Psoas muscle (tissue), 8 donors: ENCODE measurements around the gene OCRL. TPM values are rescaled to one million over a fixed set of nuclear protein-coding genes. Genes with fewer than 3 reads are reported as not detected.

Experiments used
- ATAC-seq, 4 donors: fragments of 200-7000 bp; cut with Tn5 transposase; one replicate each; pipeline ENCODE4 v1.9.1; 2020; ENCODE audit warnings: moderate library complexity in 3 of 4, mild to moderate bottlenecking in 2 of 4
- DNase-seq, 2 donors: peaks; one replicate each; pipeline ENCODE4 v3.0.0-alpha.2; 2020
- H3K27ac ChIP-seq: fragments of 200-600 bp; one replicate; pipeline ENCODE4 v1.8.0; 2022
- H3K27me3 ChIP-seq, 3 donors: fragments of 200-600 bp in 1 of 3; one replicate each; pipeline versions ENCODE4 v1.6.1 to v1.8.0; 2013 to 2022; ENCODE audit warnings: low read length in 2 of 3, mild to moderate bottlenecking in 2 of 3, moderate library complexity in 1 of 3; ENCODE audit not compliant: insufficient read depth in 3 of 3
- H3K36me3 ChIP-seq, 2 donors: fragments of 200-600 bp in 1 of 2; one replicate each; pipeline versions ENCODE4 v1.6.1 to v1.8.0; 2013 to 2022; ENCODE audit warnings: low read depth in 1 of 2, mild to moderate bottlenecking in 1 of 2, moderate library complexity in 1 of 2; ENCODE audit not compliant: insufficient read depth in 1 of 2
- H3K4me1 ChIP-seq: fragments of 200-600 bp; one replicate; pipeline ENCODE4 v1.8.0; 2022
- H3K4me3 ChIP-seq: fragments of 200-600 bp; one replicate; pipeline ENCODE4 v1.8.0; 2022; ENCODE audit warnings: mild to moderate bottlenecking
- H3K9me3 ChIP-seq: fragments of 200-600 bp; one replicate; pipeline ENCODE4 v1.8.0; 2022
- WGBS, 3 donors: extraction: QIAGEN DNeasy Blood & Tissue Kit; methylation state at CpG; one replicate each; pipeline versions ENCODE4 v1.1.6 to v1.1.7; 2013; 5-methylcytosine and 5-hydroxymethylcytosine counted together
- intact Hi-C, 2 donors: fragments of 100-400 bp; cut with DNase I; formaldehyde crosslinking; loops; one replicate each; pipeline versions ENCODE4 v1.11.0 to v1.14.2; 2022
- polyA plus RNA-seq, 3 donors: library from polyadenylated mRNA; stranded (reverse); fragments of 200-250 nt; gene quantifications; one replicate each; pipeline ENCODE4 v1.2.3, GENCODE V29; 2013
- total RNA-seq, 4 donors: library from RNA; stranded (reverse); fragmentation: NEBNext Ultra II Directional in 2 of 4; extraction: Animal tissue kit (Norgen Biotek cat#: 25700) in 2 of 4; gene quantifications; one replicate each; pipeline versions ENCODE4 v1.2.1 to v1.2.4, GENCODE V29; 2021 to 2023
- TF ChIP-seq, protein P1 (sequence below): fragments of 200-600 bp; IDR thresholded peaks from one replicate; pipeline ENCODE4 v1.8.0; 2022; ENCODE audit warnings: antibody characterized with exemption
- donor health status: healthy with polysubstance abuse.
- donor health status: DM: no; HTN: no; CAD: no; lungs with moderate emphysema.
- donor health status: Bipolar disorder and iron deficiency.
- donor health status: healthy.
- donor health status: DM: yes; HTN: yes; CAD: no.
- donor health status: DM: no; HTN: no; CAD: no.
- donor health status: DM: no; HTN: no; CAD: no.
- donor health status: DM: yes; HTN: yes; CAD: no.

The OCRL gene
- total and polyA plus RNA-seq, 7 donors, result 5.1 to 14.8 (median 10.5) TPM

DNA sequence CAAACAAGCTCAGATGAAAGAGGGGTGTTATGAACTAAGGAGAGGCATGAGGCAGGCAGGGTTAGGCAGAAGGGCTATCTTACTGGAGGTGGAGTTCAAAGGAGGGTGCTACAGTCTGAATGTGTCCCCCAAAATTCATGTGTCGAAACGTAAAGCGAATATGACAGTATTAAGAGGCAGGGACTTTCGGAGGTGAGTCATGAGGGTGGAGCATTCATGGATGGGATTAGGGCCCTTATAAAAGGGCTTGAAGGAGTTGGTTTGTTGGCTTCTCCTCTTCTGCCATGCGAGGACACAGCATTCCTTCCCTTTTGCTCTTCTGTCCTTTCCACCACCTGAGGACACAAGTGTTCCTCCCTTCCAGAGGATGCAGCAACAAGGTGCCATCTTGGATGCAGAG, 91.8 kb downstream of the OCRL start:
- no peaks in the 10 kb centered on the region for H3K27me3 ChIP-seq
- 90 to 98% (median 91%) methylated on average over 5 of the region's 5 CpGs for WGBS, 3 donors
- H3K27ac ChIP-seq, result no peak overlapping the region
- no peaks in the 10 kb centered on the region for H3K4me1 ChIP-seq
- H3K4me3 ChIP-seq, result no peak overlapping the region
- H3K9me3 ChIP-seq, result no peaks in the 10 kb centered on the region
- no peak for ATAC-seq
- H3K36me3 ChIP-seq, result no peaks in the 10 kb centered on the region
- TF ChIP-seq, protein P1, sequence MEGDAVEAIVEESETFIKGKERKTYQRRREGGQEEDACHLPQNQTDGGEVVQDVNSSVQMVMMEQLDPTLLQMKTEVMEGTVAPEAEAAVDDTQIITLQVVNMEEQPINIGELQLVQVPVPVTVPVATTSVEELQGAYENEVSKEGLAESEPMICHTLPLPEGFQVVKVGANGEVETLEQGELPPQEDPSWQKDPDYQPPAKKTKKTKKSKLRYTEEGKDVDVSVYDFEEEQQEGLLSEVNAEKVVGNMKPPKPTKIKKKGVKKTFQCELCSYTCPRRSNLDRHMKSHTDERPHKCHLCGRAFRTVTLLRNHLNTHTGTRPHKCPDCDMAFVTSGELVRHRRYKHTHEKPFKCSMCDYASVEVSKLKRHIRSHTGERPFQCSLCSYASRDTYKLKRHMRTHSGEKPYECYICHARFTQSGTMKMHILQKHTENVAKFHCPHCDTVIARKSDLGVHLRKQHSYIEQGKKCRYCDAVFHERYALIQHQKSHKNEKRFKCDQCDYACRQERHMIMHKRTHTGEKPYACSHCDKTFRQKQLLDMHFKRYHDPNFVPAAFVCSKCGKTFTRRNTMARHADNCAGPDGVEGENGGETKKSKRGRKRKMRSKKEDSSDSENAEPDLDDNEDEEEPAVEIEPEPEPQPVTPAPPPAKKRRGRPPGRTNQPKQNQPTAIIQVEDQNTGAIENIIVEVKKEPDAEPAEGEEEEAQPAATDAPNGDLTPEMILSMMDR, result no peak
- DNase-seq, result no peak
- intact Hi-C loops, result loop anchor here in 1 of 2 donors (10.0 kb wide), 1 partner anchor 213 kb away; the partner anchor contains the start of gene ZDHHC9

DNA sequence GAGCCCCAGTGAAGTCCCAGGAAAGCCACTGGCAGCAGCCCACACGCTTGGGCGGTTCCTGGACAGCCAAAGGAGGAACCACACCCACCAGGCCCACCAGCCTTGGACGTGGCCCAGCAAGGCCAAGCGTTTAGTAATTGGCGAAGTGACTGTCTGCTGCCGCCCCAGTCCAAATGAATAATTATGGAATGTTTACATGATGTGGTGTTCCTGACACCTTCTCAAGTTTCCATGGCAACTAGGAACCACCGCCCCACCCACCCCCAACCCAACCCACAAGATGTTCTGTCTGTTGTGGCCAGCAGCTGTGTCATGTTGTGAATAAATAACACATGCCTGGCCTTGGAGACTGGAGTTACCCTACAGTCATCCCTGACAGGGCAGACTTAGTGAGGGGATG, 92.4 kb downstream of the OCRL start:
- no peaks in the 10 kb centered on the region for H3K27me3 ChIP-seq
- TF ChIP-seq, protein P1, result no peak
- H3K27ac ChIP-seq, result no peak overlapping the region
- ATAC-seq, result no peak
- no peaks in the 10 kb centered on the region for H3K4me1 ChIP-seq
- no peaks in the 10 kb centered on the region for H3K36me3 ChIP-seq
- 61 to 68% (median 61%) methylated on average over 7 of the region's 7 CpGs for WGBS, 3 donors
- DNase-seq, result no peak
- intact Hi-C loops, result loop anchor here in 1 of 2 donors (10.0 kb wide), 1 partner anchor 212 kb away; the partner anchor contains the start of gene ZDHHC9
- H3K9me3 ChIP-seq, result no peaks in the 10 kb centered on the region
- no peak overlapping the region for H3K4me3 ChIP-seq

DNA sequence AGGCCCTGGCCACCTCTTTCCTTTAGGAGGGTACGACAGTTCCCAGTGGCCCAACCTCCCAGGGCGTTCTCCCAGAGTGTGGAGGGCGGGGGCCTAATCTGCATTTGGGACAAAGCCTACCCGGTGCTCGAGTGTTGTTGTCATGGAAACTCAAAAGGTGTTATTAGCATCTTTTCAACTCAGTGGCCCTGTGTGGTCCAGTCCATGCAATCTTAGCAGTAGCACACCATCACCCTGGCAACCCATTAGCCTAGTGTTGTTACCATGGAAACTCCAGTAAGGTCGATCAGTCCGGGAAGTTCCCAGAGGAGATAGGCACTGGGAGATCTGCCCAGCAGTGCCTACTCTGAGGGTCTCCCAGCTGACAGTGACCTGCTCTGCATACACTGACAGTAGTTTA, 94.5 kb downstream of the OCRL start:
- WGBS, 3 donors, result 62 to 81% (median 72%) methylated on average over 7 of the region's 7 CpGs

GRCh38 chrX:129636175-129636681, 96.2 kb downstream of the OCRL start:
- Histone ChIP-seq H3K36me3 (no peaks in the 10 kb centered on the region), H3K27me3 (no peaks in the 10 kb centered on the region), H3K4me3 (no peak overlapping the region), H3K27ac (no peak overlapping the region), H3K4me1 (no peaks in the 10 kb centered on the region), H3K9me3 (no peaks in the 10 kb centered on the region)
- intact Hi-C loops, result loop anchor here (2.0 to 10.0 kb wide), 2 partner anchors 91 to 209 kb away; partner anchors contain the start of gene ZDHHC9 (in 1 of the 2)
- TF ChIP-seq, protein P1, result no peak
- ATAC-seq (no peak), DNase-seq (no peak)
- 65 to 90% (median 88%) methylated on average over 8 of the region's 8 CpGs for WGBS, 3 donors

More for the DNA sequence above, 94.5 kb downstream of the OCRL start:
- intact Hi-C loops, result loop anchor here in 1 of 2 donors (10.0 kb wide), 1 partner anchor 210 kb away; the partner anchor contains the start of gene ZDHHC9
- ATAC-seq (no peak), DNase-seq (no peak)
- Histone ChIP-seq H3K4me3 (no peak overlapping the region), H3K27me3 (no peaks in the 10 kb centered on the region), H3K9me3 (no peaks in the 10 kb centered on the region), H3K36me3 (no peaks in the 10 kb centered on the region), H3K4me1 (no peaks in the 10 kb centered on the region), H3K27ac (no peak overlapping the region)
- TF ChIP-seq, protein P1, result no peak
